ENCODE data around the gene TMEM101.

GRCh38 chr17:44014437-44015172, at the start of gene TMEM101:
- TF ChIP-seq CTCF (IDR thresholded peaks at IDR 0.05) (no peak), POLR2A (IDR thresholded peaks at IDR 0.05) (peak; percentile 59)
